Gastrocnemius medialis (tissue), 4 donors: Measurements from ENCODE around the gene TMEM247.

ENCODE experiments used
- CTCF ChIP-seq, 5 experiments: fragments of 450-650 bp in 3 of 5; fragments of 200-600 bp in 2 of 5; sonication (generic) in 2 of 5; IDR thresholded peaks in 4 of 5; conservative IDR thresholded peaks in 1 of 5; 1 replicate in 4 of 5; 2 replicates in 1 of 5; pipeline ENCODE4 v1.5.1; 2016 to 2019; ENCODE audit warnings: antibody characterized with exemption in 5 of 5, mild to moderate bottlenecking in 3 of 5, moderate library complexity in 3 of 5
- POLR2A ChIP-seq, 2 donors: fragments of 450-650 bp; IDR thresholded peaks; one replicate each; pipeline ENCODE4 v1.6.1; 2017; ENCODE audit warnings: antibody characterized with exemption in 2 of 2, mild to moderate bottlenecking in 2 of 2, moderate library complexity in 2 of 2

- TF ChIP-seq CTCF (IDR thresholded peaks at IDR 0.05 in 4 of 5, conservative IDR thresholded peaks at IDR 0.05 in 1 of 5) (no peak), POLR2A (IDR thresholded peaks at IDR 0.05) (no peak)
Measured at GRCh38 chr2:46502291-46502885, 23.0 kb downstream of the TMEM247 start.
